ENCODE results near the gene ITPRID2. TPM values are rescaled to one million over a fixed set of nuclear protein-coding genes. Genes with fewer than 3 reads are reported as not detected.

ITPRID2 gene
- 86.3 to 146 TPM (median 91.4 TPM) in 3 replicates for polyA plus RNA-seq
- polyA plus RNA-seq (2011; ENCODE audit: low read depth): 479 TPM
- 72.8 and 128 TPM in 2 replicates for polyA plus RNA-seq (2011; cell fraction: cytosol; rRNA removed)
- 116 and 145 TPM in 2 replicates for polyA plus RNA-seq (2011; cell fraction: nucleus; rRNA removed)
- polyA plus RNA-seq (2012; ENCODE audit: low replicate concordance): 91.5 and 118 TPM in 2 replicates
- polyA minus RNA-seq: 62.2 to 130 TPM (median 99.4 TPM) in 3 replicates
- polyA minus RNA-seq (2011; cell fraction: cytosol; rRNA and poly(A)+ RNA removed): 89.4 TPM
- 97.4 and 160 TPM in 2 replicates for polyA minus RNA-seq (2011; cell fraction: nucleus; rRNA and poly(A)+ RNA removed)

DNA sequence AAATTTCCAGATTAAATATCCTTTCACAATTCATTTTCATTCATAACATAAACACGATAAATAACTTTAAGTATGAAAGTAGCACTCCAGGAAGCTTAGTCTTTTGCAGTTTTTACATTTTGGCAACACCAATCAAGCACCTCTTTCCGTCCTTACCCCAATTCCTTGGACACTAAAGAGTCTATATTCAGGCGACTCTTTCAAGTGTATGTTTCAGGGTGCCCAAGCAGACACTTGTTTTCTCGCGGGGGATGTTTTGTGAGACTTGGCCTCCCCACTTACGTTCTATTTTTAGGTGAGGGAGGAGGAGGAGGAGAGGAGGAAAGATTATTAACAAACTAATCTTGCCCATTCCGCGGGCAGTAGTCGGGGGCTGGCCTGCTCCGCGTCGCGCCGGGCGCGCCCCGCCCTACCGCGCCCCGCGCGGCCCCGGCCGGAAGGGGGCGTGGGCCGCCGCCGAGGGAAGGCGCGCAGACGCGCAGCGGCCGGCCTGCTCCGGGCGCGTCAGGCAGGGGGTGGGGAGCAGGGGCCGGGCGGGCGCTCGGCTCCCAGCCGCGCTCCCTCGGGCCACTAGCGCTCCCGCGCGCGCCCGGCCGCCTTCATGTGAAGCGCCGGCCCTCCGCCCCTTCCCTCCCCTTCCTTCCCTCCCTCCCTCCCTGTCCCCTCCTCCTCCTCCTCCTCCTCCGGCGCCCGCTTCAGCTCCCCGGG, at the start of gene ITPRID2:
Gene ITPRID2, plus strand, starts transcription at position 473 of the 708 bp plus-strand sequence. CDS start 337 bp downstream, outside the sequence.
- no peak for FAIRE-seq

DNA sequence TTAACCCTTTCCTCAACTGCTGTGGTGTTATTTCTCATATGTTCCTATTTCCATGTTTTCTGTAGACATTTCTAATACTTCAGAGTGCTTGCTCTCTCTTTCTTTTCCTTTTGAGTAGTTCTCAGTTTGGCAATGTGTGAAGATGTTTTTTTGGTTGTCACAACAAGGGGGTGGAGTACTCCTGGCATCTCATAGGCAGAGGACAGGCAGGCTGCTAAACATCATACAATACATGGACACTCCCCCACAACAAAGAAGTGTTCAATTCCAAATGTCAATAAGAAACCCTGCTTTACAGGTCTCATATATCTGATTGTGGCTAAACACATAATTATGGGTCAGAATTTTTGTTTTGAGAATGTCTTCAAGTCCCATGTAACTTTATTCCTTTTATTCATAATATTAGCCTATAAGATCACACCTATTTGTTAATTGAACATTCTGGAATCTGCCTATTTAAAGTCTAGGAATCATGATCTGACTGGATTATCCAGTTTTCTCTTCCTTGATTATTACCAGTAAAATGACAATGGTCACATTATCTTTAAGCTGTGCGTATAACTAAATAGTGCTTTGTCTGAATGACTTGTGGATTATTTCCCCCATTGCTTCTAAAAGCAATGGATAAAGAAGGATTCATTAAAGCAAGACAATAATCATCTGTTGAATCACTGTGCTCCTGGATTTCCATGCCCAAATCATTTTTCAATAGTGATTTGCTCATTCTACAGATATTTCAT, 46.8 kb upstream of the ITPRID2 start:
- TF ChIP-seq, protein P1, sequence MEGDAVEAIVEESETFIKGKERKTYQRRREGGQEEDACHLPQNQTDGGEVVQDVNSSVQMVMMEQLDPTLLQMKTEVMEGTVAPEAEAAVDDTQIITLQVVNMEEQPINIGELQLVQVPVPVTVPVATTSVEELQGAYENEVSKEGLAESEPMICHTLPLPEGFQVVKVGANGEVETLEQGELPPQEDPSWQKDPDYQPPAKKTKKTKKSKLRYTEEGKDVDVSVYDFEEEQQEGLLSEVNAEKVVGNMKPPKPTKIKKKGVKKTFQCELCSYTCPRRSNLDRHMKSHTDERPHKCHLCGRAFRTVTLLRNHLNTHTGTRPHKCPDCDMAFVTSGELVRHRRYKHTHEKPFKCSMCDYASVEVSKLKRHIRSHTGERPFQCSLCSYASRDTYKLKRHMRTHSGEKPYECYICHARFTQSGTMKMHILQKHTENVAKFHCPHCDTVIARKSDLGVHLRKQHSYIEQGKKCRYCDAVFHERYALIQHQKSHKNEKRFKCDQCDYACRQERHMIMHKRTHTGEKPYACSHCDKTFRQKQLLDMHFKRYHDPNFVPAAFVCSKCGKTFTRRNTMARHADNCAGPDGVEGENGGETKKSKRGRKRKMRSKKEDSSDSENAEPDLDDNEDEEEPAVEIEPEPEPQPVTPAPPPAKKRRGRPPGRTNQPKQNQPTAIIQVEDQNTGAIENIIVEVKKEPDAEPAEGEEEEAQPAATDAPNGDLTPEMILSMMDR (optimal IDR thresholded peaks at IDR 0.05 in 1 of 3, IDR thresholded peaks at IDR 0.05 in 1 of 3, conservative IDR thresholded peaks at IDR 0.05 in 1 of 3; ENCODE audit: extremely low read depth in 1 of 3, insufficient read depth in 2 of 3, low read length in 3 of 3): no peak
- TF ChIP-seq EZH2 (IDR thresholded peaks at IDR 0.05; ENCODE audit: low read length): no peak
- Histone ChIP-seq H3K9ac (ENCODE audit: control insufficient read depth, extremely low read depth, insufficient read depth, low read length) (no peak overlapping the region), H3K4me3 (ENCODE audit: control insufficient read depth in 2 of 3, extremely low read depth in 1 of 3, insufficient read depth in 2 of 3, low read depth in 1 of 3, low read length in 3 of 3) (no peak overlapping the region), H3K9me1 (ENCODE audit: control insufficient read depth, extremely low read depth, insufficient read depth, low read length) (no peaks in the 10 kb centered on the region), H3K4me1 (ENCODE audit: control insufficient read depth, extremely low read depth, insufficient read depth, low read length) (no peaks in the 10 kb centered on the region), H3K27me3 (ENCODE audit: control insufficient read depth, extremely low read depth, insufficient read depth, low read length) (no peaks in the 10 kb centered on the region), H3K27ac (ENCODE audit: control insufficient read depth, insufficient read depth, low read length) (no peak overlapping the region), H2AFZ (ENCODE audit: control insufficient read depth, low read length) (no peak overlapping the region), H3K9me3 (ENCODE audit: control insufficient read depth, low read depth, low read length) (no peaks in the 10 kb centered on the region), H3K4me2 (ENCODE audit: control insufficient read depth, extremely low read depth, insufficient read depth, low read depth, low read length) (no peak overlapping the region), H4K20me1 (ENCODE audit: control insufficient read depth, extremely low read depth, insufficient read depth, low read length) (no peaks in the 10 kb centered on the region), H3K79me2 (ENCODE audit: control insufficient read depth, insufficient read depth, low read length) (no peaks in the 10 kb centered on the region), H3K36me3 (ENCODE audit: control insufficient read depth in 2 of 2, extremely low read depth in 1 of 2, insufficient read depth in 2 of 2, low read length in 2 of 2) (no peaks in the 10 kb centered on the region)
- dilution Hi-C loops (cut with MboI; ENCODE audit: extremely low pct_ligation_motif_present, low sequenced_read_pairs): no loop called here
- DNase-seq (ENCODE audit: low read depth, low spot score): no peak
- peak; percentile 9 for FAIRE-seq

More for the DNA sequence above, at the start of gene ITPRID2:
- Histone ChIP-seq H3K9ac (ENCODE audit: control insufficient read depth, extremely low read depth, insufficient read depth, low read length) (peak within 1 kb of the TSS; percentile 97), H3K9me3 (ENCODE audit: control insufficient read depth, low read depth, low read length) (no peaks in the 10 kb centered on the region), H3K4me2 (ENCODE audit: control insufficient read depth, extremely low read depth, insufficient read depth, low read depth, low read length) (peak within 1 kb of the TSS; percentile 98), H3K4me1 (ENCODE audit: control insufficient read depth, extremely low read depth, insufficient read depth, low read length) (peaks cover 19% of the 10 kb centered on the region), H4K20me1 (ENCODE audit: control insufficient read depth, extremely low read depth, insufficient read depth, low read length) (no peaks in the 10 kb centered on the region), H3K9me1 (ENCODE audit: control insufficient read depth, extremely low read depth, insufficient read depth, low read length) (no peaks in the 10 kb centered on the region), H3K79me2 (ENCODE audit: control insufficient read depth, insufficient read depth, low read length) (peaks cover 46% of the 10 kb centered on the region), H3K4me3 (ENCODE audit: control insufficient read depth in 2 of 3, extremely low read depth in 1 of 3, insufficient read depth in 2 of 3, low read depth in 1 of 3, low read length in 3 of 3) (peak within 1 kb of the TSS; percentile 94 to 98 (median 96)), H3K27ac (ENCODE audit: control insufficient read depth, insufficient read depth, low read length) (peak within 1 kb of the TSS; percentile 88), H3K27me3 (ENCODE audit: control insufficient read depth, extremely low read depth, insufficient read depth, low read length) (no peaks in the 10 kb centered on the region), H2AFZ (ENCODE audit: control insufficient read depth, low read length) (peak within 1 kb of the TSS; percentile 89), H3K36me3 (ENCODE audit: control insufficient read depth in 2 of 2, extremely low read depth in 1 of 2, insufficient read depth in 2 of 2, low read length in 2 of 2) (peaks cover 5 to 6% of the 10 kb centered on the region in 2 experiments)
- dilution Hi-C loops (cut with MboI; ENCODE audit: extremely low pct_ligation_motif_present, low sequenced_read_pairs): no loop called here
- no peak for DNase-seq (ENCODE audit: low read depth, low spot score)
- TF ChIP-seq, protein P1 (optimal IDR thresholded peaks at IDR 0.05 in 1 of 3, IDR thresholded peaks at IDR 0.05 in 1 of 3, conservative IDR thresholded peaks at IDR 0.05 in 1 of 3; ENCODE audit: extremely low read depth in 1 of 3, insufficient read depth in 2 of 3, low read length in 3 of 3): peak in 1 of 3 experiments; percentile 11
- TF ChIP-seq EZH2 (IDR thresholded peaks at IDR 0.05; ENCODE audit: low read length): no peak

Measured in keratinocyte (primary cell).